HG03469 (cell line): ENCODE measurements around the gene ANXA7.
"Not testable (repeated sequence)": the region's sequence is repeated elsewhere in the genome, so short reads cannot be mapped to it uniquely, and the experiment has no call there.

ENCODE experiments used
- ATAC-seq: cut with Tn5 transposase; IDR thresholded peaks from one replicate; pipeline ENCODE4 v1.9.1; 2021; ENCODE audit warnings: mild to moderate bottlenecking, moderate library complexity, moderate number of reproducible peaks; ENCODE audit not compliant: unreplicated experiment

ANXA7 gene

GRCh38 chr10:73408061-73408460, 5.8 kb downstream of the ANXA7 start:
- no peak for ATAC-seq

DNA sequence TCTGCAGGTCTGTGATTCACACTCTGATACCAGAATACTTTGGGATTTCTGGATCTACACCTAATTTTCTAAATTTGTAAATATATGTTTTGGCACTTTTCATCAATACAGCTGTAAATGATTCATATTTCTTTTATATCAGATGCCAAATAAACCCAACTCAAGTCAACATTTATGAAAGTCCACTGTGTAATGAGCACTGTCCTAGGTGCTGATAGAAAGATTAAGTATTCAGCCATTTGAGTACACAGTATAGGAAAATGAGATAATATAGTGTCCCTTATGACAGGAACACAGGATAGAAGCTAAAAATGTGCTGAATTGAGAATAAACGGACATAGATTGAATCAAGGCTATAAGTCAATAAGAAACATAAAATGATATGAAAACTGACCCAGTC, 6.4 kb downstream of the ANXA7 start:
- ATAC-seq = no peak

GRCh38 chr10:73406846-73407245, 7.0 kb downstream of the ANXA7 start:
- ATAC-seq = no peak

DNA sequence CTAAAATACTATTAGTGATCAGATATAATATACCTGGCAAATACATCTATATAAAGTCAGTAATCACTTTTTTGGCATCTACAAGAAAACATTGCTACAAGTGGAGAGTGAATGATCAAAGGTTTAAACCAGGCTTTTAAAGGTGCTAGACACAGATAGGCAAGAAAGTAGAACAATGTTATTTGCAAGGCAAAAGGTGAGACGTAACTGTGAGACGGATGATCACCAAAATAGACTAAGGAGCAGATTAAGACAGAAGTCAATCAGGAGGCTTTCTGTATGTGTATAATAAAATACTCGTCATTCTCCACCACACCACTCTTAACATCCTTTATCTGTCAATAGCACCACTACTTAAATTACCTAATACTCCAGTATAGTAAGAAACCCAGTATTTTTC, 8.3 kb downstream of the ANXA7 start:
- no peak for ATAC-seq

GRCh38 chr10:73404690-73405089, 9.2 kb downstream of the ANXA7 start:
- ATAC-seq = no peak

- no peak for ATAC-seq
These were observed 12.2 kb downstream of the ANXA7 start for GRCh38 chr10:73401636-73402035.

GRCh38 chr10:73399063-73399462, 14.8 kb downstream of the ANXA7 start:
- ATAC-seq = no peak

DNA sequence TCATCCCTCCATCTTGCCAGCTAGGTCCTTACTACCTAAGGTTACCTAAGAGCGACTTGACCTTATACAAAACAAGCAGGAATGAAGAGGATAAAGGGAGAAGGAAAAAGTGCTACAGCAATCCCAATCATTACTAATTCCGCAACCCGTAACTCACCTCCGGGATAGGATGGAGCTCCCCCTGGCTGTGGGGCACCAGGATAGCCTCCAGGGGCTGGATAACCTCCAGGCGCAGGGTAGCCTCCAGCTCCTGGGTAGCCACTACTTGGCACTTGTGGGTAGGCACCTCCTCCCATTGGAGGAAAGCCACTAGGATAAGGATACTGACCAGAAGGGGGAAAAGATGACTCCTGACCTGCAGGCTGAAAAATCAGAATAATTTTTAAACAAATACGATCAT, 15.8 kb downstream of the ANXA7 start:
- no peak for ATAC-seq

- ATAC-seq = not testable (repeated sequence)
These were observed 19.5 kb downstream of the ANXA7 start for GRCh38 chr10:73394325-73394724.

GRCh38 chr10:73388228-73388627, 25.6 kb downstream of the ANXA7 start:
- ATAC-seq = no peak

DNA sequence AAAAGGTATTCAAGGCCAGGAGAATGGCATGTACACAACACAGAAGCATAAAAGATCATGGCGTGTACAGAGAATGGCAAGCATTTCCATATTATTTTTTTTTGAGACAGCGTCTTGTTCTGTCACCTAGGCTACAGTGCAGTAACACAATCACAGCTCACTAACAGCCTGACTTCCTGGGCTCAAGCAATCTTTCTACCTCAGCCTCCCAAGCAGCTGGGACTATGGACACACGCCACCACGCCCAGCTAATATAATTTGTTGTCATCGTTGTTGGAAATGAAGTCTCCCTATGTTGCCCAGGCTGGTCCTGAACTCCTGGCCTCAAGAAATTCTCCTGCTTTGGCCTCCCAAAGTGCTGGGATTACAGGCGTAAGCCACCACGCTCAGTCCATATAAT, 27.3 kb downstream of the ANXA7 start:
- ATAC-seq = no peak

GRCh38 chr10:73379064-73379748, 34.7 kb downstream of the ANXA7 start:
- ATAC-seq = no peak

- no peak for ATAC-seq
These were observed 37.2 kb downstream of the ANXA7 start for GRCh38 chr10:73376679-73377078.

DNA sequence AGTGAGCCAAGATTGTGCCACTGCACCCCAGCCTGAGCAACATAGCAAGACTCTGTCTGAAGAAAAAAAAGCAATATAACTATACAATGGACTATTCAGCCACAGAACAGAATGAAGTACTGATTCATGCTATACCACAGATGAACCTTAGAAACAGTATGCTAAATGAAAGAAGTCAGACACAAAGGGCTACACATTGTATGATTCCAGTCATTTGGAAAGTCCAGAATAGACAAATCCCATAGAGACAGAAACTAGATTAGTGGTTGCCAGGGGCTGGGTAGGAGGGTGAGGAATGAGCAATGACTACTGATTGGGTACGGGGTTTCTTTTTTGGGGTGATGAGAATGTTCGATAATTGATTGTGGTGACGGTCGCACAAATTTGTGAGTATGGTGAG, 45.6 kb downstream of the ANXA7 start:
- ATAC-seq = no peak

DNA sequence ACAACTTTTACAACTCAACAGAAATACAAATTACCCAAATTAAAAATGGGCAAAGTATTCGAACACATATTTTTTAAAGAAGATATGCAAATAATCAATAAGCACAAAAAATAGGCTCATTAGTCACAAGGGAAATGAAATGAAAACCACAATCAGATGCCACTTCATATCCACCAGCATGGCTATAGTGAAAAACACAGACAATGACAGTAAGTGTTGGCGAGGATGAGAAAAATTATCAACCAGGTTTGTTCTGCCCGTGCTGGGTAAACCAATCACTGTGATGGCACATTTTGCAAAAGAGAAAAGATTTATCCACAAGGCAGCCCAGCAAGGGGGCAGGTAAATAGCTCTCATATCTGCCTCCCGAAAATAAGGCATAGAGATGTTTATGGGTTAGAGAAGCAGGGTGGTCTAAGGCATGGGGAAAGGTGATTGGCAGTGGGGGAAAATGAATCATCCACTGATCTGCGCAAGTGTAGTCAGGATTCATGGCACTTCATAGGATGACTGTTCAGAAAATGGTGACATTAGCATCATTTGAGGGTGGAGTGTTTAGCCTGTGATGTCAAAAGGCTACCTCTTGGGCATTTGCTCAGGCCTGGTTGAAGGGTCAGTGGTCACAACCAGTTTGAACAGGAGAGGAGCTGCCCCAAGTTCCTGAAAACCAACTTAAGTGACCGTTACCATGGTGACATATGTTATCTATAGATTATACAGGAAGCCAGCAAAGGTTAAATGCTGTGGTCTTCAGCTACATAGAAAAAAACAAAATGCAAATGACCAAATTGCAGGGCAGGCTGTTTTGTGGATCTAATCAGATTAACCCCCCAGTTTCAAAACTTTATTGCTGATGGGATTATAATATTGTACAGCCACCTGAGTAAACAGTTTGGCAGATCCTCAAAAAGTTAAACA, 47.2 kb downstream of the ANXA7 start:
- no peak for ATAC-seq

- no peak for ATAC-seq
These were observed 48.9 kb downstream of the ANXA7 start for GRCh38 chr10:73364964-73365363.

GRCh38 chr10:73359492-73359891, 54.4 kb downstream of the ANXA7 start:
- no peak for ATAC-seq

DNA sequence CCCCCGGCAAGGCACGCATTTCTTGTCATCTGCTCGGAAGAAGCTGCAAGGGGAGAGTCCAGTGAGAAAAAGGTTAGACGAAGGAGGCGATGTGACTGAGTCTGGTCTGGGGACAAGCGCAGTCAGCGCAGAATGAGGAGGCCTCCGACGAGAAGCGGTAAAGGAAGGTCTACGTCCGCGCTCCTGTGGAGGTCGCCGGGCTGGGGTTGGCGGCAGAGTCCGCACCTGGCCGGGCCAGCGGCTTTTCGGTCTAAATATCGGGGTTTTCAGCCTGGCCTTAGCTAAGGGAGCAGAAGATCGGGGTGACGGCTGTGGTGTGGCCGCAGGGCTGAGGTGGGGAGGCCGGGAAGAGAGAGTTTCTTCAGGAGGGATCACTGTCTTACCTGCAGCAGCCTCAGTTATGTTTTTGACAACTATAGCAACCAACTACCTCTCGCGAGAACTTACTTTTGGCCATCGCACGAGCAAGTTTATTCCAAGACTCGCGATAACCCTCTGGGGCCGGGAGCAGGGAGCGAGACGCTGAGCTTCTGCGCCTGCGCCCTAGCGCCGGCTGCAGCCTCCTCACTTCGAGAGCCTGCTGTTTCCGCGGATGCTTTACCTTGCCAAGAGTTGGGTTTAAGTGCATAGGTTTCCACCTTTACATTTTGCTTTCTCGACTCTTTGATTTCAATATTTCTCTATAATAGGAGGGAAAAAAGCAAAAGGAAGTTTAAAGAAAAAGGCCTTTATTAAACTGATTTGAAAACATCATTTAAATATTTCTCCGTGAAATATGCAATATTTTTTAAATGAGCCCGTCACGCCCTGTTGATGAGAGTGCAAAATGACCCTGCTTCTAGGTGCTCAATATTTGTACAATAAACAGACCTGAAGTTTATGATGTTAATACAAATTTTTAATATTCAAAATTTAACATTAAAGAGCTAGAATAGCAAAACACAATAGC, 55.3 kb downstream of the ANXA7 start, which contains the start of gene CFAP70:
Gene CFAP70, minus strand, starts transcription at position 534 of the 949 bp plus-strand sequence. CDS start 4,068 bp downstream, outside the sequence.
- ATAC-seq = peak; percentile 86

- no peak for ATAC-seq
These were observed 56.0 kb downstream of the ANXA7 start for GRCh38 chr10:73357821-73358220.

DNA sequence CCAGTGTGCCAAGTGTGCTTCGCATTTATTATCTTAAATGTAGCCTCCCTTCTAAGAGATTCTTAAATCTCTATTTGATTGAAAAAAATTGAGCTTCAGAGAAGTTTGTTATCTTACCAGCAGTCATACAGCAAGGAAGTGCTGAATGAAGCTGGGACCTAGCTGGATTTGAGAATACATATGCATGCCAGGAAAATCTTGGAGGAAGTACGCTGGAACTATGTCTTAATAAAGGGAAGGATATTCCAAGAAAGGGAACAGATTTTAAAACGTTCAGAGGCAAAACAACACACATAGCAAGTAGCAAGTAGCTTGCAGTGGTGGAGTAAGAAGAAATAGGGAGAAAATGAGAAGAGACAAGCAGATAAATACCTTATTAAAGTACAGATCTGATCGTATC, 56.7 kb downstream of the ANXA7 start:
- no peak for ATAC-seq

GRCh38 chr10:73344269-73344668, 69.6 kb downstream of the ANXA7 start:
- ATAC-seq = no peak
